UCSD-AML1 (cell line): ENCODE data around the gene TPRG1.

Source experiments
- DNase-seq: peaks from one replicate; lab custom pipeline; 2025; ENCODE audit not compliant: unreplicated experiment; lab: John Stamatoyannopoulos, UW

Gene TPRG1

DNA sequence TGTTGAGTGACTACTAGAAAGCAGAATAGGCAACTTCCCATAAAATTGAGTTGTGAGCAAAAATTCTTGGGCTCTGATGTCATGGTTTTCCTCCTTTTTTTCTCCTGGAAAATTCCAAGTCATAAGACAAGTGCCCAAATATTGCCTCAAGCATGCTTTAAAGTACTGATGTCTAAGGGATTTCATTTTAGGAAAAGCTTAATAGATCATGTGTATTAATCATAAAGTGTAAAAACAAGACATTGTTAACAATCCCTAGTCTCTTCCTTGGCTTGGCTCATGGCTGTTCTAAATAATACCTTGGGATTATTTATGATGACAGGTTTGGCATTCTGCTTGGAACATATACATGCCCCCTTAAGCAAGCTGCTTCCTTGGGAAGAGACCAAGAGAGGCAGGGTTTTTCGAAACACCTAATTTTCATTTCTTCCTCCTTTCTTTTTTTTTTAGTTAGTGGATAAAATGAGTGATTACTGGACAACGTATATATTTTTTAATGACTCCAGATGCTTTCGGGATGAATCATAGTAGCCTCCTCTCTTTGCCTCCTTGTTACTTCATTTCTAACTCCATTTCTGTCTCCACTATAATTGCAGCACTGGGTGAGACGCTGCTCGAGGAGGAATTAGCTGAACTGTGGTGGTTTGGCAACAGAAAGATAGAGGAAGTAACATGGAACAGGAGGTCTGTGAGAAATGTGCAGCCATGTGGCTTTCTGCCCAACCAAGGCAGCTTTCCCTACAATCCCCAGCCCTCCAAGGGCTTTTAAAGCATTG lies 104.9 kb downstream of the TPRG1 start:
- peak; percentile 11 for DNase-seq

DNA sequence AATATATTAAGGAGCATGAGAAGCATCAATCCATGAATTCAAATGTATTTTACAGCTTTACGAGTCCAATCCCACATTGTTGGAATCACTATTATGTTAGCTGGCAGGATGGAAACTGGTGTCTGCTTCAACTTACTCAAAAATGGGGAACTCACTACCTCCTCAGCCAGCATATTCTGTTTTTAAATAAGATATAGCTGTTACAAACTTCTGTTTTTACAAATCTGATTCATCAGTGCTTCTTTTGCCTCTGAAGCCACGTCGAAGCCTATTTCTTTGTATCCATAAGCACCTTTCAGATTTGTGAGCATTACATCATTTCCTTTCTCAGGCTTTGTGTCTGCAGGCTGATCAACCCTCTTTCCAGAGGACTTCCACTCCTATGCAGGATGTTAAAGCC lies 105.9 kb downstream of the TPRG1 start:
- DNase-seq = no peak

DNA sequence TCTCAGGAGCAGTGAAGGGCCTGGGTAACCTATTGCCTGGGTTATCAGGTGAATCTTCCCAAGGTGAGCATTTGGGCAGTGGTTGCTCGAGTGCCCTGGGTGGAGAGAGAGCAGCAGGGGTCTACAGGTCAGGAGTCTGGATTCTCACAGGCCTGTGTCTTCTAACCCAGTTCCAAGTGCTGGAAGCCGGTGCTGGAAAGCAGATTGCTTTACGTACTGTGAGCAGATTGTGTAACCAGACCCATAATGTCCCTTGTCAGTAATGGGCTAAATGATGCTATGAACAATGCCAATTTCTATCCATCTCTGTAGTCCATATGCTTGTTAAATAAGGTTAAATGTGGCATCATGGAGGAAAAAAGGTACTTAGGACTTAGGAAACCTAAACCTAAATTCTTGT lies 106.5 kb downstream of the TPRG1 start:
- no peak for DNase-seq

DNA sequence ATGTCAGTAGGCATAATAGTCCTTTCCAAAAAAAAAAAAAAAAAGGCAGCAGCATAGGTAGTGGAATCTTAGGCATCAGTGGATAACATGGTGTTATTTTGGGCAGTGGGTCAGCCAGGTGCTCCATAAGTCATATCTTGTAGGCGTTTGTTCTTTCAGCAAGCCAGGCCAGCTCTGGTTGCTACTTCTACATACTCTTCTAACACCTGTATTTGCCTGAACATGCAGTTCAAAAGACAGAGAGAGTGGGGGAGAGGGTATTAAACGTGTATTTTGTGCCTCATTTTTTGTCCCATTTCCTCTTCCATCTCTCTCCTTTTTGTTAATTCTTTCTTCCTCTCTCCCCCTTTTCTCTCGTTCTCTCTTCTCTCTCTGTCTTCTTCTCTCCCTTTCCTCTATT lies 110.4 kb downstream of the TPRG1 start:
- DNase-seq = no peak

DNA sequence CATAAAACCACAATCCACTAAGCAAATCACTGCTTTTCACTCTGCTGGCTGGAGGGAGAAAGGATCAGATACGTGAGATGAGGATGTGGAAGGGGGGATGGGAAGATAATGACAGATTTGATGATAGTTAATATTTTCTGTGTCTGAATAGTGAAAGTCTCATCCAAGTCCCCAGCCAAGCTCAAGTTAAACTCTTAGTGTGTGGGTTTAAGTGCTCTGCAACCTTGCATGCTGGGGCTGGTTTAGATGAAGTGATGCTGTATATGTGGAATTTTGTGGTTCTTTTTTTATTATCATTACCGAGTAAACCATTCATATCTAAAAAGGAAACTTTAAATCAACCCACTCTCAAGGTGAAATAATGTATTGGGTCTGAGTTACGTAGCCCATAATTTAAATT lies 111.0 kb downstream of the TPRG1 start:
- DNase-seq = no peak

DNA sequence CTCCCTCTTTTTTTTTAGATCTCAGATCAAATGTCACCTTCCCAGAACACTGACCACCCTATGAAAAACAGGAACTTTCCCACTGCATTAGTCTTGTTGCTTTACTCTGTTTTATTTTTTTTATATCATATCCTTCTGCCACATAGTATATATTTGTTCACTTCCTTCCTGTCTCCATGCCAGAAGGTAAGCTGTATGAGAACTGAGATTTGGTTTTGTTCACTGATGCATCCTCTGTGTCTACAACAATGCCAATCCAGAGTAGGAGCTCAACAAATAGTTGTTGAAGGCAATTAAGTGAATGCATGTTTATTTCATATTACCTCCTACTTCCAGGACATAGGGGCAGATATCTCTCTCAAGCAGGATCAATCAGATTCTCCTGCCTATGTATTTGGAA lies 114.4 kb downstream of the TPRG1 start:
- no peak for DNase-seq

DNA sequence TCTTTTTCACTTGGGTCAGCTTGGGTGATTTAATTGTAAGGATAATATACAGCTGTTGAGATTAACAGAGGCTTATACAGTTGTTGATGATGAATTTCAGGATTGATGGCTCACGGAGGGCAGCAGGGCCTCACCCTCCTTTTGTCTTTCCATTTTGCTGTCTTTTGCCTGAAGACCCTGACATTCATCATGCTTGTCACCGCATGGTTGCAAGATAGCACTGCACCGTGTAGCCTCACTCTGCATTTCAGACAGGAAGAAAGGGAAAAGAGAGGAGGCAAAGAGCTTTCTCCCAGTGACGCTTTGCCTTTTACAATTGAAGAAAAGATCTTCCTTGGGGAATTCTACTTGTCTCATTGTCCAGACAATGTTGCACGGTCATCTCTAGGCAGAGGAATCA lies 115.1 kb downstream of the TPRG1 start:
- no peak for DNase-seq

DNA sequence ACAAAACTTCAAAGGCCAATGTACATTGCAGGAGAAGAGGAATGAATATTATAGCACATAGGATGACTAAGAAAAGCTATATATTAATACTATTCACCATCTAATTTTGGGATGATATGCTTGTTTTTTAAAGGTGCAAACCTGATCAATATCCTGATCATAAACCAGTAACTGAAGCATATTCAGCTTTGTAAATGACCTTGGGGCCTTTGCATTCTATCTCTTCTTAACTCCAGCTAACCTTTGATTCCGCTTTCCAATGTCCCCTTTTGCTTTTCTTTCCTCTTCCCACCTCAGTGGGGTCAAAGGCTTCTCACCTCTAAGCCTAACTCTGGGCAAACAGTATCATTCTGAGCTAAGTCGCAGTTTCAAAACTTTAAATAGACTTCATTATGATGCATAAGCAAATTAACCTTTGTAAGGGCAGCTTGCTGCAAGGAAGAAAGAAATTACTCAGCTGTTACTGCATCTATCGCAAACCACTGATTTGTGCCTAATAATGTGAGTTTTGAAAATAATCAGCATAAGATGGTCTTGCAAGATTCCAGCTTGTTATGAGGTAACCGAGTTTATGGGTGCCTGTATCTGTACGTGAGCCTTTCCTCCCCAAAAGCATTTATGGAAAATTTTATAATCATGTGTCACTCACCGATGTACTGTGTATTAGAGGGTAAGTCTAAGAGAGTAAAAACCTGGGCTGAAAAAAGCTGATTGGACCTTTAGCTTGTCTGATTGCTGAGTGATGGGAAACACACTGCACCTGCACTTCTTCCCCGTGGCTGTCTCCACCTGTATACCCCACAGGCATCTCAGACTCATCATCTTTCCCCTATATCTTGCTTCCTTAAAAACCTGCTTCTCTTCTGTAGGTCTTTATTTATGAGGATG lies 116.8 kb downstream of the TPRG1 start:
- no peak for DNase-seq

DNA sequence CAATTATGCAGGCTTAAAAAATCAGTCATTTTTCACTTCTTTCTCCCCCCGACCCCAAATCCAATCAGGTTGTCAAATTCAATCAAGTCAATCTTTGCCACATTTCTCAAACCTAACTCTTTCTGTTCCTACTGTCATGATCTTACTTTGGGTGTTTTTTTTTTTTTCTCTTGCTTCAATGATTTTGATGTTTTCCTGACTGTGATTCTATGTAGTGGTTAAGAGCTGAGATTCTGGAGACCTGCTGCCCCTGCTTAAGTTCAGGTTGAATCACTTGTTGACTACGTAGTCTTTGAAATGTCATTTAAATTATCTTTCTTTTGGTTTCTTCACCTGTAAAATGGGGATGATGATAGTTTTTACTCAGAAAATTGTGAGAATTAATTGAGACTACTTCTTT lies 117.5 kb downstream of the TPRG1 start:
- DNase-seq = no peak

DNA sequence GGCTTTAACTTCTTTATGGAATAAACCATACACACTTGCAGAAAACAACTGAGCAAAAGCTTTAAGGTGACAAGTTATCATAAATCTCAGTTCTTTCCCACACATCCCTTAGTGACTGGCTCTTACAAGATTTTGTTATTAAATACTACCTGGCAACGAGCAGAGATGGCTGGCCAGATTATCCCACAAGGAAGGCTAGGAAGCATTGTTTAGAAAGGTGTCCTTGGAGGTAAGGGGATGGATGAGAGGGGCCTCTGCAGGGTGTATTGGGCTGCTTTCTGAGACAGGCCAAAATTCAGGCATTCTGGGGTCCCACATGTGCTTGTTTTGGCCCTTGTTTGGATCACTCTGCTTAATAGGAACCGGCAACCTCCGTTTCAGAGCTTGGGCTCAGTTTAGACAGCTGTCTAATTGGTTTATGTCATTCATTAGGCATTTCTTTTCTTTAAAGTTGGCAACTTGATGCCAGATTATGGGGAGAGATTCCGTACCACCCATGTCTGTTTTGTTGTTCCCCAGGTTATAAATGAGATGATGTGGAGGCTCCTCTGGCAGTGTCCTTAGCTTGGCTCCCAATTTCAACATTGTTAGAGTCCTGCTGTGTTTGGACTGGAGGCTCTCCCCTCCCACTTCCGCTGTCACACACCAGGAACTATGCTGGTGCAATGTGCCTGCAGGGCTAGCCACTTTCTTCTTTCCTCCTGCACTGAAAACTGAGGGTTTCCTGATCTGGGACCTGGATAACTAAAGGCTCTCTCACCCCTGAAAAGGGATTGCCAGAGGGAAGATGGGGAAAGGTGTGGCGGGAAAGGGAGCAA lies 121.1 kb downstream of the TPRG1 start:
- DNase-seq = no peak

DNA sequence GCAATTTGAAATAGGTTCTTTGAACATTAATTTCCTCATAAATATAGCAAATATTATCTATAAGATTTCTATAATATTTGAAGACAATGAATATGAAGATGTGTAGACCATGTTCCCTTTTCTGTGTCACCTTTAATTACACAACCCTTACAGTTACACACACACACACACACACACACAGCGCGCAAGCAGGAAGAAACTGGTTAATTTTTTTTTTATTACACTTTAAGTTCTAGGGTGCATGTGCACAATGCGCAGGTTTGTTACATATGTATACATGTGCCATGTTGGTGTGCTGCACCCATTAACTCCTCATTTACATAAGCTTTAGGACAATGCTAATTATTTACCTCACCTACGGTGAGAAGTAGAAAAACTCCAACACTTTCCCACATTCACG lies 122.9 kb downstream of the TPRG1 start:
- DNase-seq = no peak

DNA sequence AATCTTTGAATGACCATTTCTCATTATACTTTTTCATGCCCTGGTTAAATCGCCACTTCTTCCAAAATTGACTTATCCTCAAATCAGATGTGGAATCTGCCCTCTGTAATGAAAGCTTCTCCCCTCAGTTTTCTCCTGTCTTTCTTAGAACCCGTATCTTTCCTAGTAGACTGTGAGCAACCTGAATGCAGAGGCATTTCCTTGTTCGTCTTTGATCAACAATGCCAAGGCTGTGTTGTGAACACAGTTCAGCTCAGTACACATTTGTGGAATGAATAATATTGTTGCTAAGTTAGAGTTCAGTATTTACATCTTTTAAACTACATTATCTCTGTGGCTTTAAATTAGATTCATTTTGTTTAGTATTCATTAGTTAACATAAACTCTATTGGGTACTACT lies 123.3 kb downstream of the TPRG1 start:
- no peak for DNase-seq

DNA sequence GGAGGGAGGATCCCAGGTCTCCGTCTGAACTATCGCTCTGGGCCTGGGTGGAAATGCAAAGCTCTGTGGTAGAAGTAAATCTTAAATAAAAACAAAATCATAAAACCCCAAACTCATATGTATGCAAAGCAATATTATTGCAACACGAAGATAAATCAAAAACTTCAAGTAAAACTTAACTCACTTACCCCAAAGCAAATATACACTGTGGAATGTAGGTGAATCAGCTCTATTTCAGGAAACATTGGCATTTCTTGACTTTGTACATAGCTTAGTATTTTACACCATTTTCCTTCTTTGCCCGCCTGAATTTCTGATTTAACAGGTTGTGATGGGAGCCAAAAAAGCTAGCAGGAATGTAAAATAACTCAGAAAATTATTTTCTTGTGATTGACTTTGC lies 126.2 kb downstream of the TPRG1 start:
- DNase-seq = no peak

DNA sequence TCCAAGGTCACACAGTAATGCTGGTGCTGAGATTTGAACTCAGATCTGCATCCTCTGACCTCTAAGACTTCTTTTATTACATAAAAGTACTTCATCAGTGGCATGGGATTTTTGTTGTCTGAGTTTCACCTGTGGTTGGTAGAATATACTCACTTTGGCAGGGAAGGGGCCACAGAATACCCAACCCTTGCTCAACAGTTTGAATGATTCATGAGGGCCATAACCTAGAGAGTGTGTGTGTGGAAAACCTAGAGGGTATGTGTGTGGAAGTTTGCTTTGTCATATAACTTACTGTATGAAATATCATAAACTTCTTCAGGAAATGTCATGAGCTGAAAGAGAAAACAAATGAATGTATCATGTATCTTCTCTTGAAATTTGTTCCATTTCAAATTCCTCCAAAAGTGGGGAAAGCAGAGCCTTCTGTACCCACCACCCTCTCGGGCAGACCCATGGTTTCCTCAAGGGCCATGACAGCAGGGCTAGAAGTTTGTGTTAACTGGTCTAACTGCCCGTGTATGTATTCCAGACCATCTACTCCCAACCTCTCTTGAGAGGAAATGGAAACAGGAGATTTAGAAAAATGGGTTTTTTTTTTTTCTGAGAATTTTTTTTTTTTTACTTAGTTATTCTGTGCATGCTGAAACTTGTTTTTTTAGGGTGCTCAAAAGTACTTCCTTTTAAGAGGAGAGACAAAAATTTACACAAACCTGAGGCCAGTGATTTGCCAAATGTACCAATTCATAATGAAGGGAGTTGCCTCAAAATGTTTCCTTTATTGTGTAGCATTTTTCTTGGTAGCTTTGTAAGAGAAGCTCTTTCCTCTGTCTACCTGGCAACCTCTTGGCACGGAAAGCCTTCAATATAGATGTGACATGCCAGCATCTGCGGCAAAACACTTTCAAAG lies 127.0 kb downstream of the TPRG1 start:
- no peak for DNase-seq

DNA sequence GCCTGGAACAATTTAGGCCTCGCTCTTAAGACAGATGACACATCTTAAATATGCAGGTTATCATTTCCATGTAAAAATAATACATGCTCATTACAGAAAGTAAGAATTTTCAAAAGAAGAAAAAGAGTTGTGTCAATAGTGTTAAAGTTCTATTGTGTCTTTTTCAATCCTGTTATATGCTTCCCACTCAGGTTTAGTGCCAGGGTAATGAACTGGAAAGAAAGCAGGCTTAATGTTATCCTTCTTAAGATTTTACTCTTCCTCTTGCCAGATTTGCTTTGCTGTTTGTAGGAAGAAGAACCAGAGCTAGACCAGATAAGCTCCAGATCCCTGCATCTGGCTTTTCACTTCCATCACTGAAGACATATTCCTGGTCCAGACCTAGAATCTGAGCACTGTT lies 128.6 kb downstream of the TPRG1 start:
- no peak for DNase-seq

DNA sequence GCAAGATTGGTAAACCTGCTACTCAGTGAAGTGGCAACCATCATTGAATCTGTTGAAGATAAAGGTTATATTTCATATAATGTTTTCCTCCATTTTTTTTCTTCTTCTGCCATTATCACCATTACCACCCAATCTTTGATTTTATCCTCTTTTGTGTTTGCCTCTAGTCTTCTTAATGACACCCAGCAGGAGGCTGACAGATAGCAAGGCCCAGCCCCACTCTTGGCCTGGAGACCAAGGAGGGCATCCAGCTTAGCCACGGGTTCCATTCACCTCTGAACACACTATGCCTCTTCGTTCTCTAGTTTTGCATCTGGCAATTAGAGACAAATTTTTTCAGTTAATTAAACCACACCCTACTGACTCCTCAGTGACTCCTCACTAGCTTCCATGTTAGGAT lies 129.7 kb downstream of the TPRG1 start:
- no peak for DNase-seq

DNA sequence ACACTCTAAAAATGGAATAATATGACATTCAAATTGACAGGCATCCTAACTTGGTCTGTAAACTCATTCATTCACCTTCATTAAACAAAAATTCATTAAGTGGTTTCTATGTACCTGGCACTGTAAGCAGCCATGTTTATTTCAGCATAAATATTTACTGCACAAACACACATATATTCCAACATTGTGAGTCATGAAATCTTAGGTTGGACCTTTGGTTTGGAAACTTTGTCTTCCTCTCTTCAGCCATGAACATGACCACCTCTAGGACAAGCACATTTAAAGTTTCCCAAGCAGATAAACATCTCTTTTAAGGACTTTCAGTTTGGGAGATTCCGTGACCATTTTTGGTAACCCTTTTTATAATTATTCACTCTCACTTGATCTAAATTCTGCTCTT lies 131.8 kb downstream of the TPRG1 start:
- DNase-seq = no peak

DNA sequence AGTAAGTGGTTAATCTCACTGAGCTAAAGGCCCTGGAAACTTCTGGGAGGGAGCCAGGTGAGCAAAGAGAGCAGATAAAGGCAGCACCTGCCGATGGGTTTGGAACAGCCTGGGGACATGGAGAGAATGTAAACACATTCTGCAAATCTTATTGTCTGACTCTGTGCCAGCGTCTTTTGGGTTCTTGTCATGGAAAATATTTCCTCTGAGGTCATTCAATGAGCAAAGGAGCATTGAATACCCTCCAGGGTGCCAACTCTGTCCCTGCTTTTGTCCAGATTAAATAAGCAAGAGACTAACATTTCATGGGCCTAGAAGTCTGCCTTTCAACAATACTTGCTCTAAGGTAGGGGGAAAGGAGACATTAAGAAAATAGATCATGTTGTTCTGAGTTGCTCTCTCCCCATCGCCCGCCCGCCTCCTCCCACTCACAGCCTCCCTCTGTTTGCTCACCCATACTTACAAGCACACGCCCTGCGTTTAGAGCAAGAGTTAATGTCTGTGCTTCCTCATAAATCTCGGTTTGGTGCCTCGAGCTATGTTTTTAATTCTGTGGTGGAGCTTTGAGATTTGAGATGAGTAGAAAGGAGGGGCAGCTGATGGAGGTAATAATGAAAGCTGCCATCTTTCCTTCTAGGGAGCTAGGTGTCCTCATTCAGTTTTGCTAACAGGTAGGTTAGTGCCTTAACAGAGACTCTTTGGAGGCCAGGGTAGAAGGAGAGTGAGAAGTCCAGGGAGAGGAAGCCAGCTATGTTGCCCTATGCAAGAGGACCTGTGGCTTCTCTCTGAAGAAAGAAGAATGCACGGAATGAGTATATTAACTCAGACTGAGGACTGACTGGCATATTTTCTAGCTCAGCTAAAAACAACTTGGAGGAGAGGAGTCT lies 132.9 kb downstream of the TPRG1 start:
- no peak for DNase-seq

DNA sequence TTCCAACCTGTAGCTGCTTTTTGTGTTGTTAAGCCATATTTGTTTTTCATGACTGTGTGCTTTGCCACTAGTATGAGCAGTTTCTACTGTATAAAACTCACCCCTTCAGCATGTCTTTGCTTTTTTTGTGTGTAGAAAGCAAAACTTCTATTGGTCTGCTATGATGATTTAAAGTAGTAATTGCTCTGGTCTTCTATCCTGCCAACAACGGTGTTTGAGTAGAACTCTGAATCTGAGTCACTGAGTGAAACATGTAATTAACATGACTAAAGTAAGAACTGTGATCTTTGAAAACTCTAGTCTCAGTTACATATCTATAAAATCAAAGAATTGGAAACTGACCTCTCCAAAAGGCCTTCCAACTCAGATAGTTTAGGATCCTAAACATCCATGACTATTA lies 133.6 kb downstream of the TPRG1 start:
- no peak for DNase-seq

DNA sequence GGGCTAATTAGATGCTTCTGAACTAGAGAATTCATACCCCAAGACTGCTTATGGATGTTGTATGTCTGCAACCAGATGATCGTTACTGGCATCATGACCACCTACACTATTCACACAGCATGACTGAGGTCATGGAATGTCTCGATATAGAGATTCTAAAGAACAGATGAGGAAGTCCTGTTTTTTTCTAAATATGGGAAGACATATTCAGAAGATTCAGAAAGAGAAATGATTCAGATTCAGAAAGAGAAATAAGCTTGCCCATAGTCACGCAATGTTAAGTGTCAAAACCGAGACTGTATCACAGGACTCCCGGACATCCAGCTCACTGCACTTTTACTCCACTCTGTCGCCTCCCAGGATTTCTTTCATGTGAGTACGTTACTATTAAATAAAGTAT lies 136.2 kb downstream of the TPRG1 start:
- no peak for DNase-seq
